K562 (cell line): ENCODE data around the gene IFT25. TPM values are rescaled to one million over a fixed set of nuclear protein-coding genes. Genes with fewer than 3 reads are reported as not detected.

ENCODE experiments used
- ADNP ChIP-seq: fragments of 200-800 bp; sonication (Bioruptor generic); IDR thresholded peaks from 2 replicates; pipeline ENCODE4 v1.6.1; 2016; ENCODE audit warnings: missing genetic modification characterization, missing compliant biosample characterization
- EHMT2 ChIP-seq: fragments of 450-650 bp; IDR thresholded peaks from 2 replicates; pipeline ENCODE4 v1.6.1; 2018; ENCODE audit warnings: antibody characterized with exemption
- ERF ChIP-seq: fragments of 450-650 bp; formaldehyde crosslinking; IDR thresholded peaks from 2 replicates; pipeline ENCODE4 v1.4.0; 2020; ENCODE audit warnings: mild to moderate bottlenecking, mixed read lengths
- EWSR1 ChIP-seq: fragments of 450-650 bp; IDR thresholded peaks from 2 replicates; pipeline ENCODE4 v1.6.1; 2018; ENCODE audit warnings: borderline replicate concordance, mild to moderate bottlenecking, low read depth, moderate library complexity; ENCODE audit not compliant: partially characterized antibody
- FOSL1 ChIP-seq: fragments of 200-800 bp; sonication (Bioruptor generic); conservative IDR thresholded peaks from 2 replicates; pipeline ENCODE4 v1.6.1; 2016; ENCODE audit warnings: missing genetic modification characterization, missing compliant biosample characterization
- KAT7 ChIP-seq: sonication (generic); formaldehyde crosslinking; IDR thresholded peaks from 2 replicates; pipeline ENCODE4 v1.8.0; 2022; ENCODE audit warnings: missing genetic modification reagents, mild to moderate bottlenecking, borderline replicate concordance
- NR1H2 ChIP-seq: sonication (generic); formaldehyde crosslinking; IDR thresholded peaks from 2 replicates; pipeline ENCODE4 v1.4.0; 2020; ENCODE audit warnings: mild to moderate bottlenecking, missing genetic modification reagents
- NUFIP1 ChIP-seq: fragments of 450-650 bp; IDR thresholded peaks from 2 replicates; pipeline ENCODE4 v1.6.1; 2018; ENCODE audit not compliant: partially characterized antibody
- RAD51 ChIP-seq: fragments of 450-650 bp; IDR thresholded peaks from 2 replicates; pipeline ENCODE4 v1.7.1; 2016; ENCODE audit warnings: low read depth, mild to moderate bottlenecking, borderline replicate concordance
- SAP30 ChIP-seq: fragments of 200-600 bp; sonication (generic); IDR thresholded peaks from 2 replicates; pipeline ENCODE4 v1.6.1; 2012; ENCODE audit warnings: borderline replicate concordance, low read depth, mild to moderate bottlenecking, moderate library complexity, low read length, control low read depth, inconsistent platforms; ENCODE audit not compliant: insufficient read depth, poor library complexity, severe bottlenecking
- SMARCB1 ChIP-seq: IDR thresholded peaks from 2 replicates; pipeline ENCODE4 v1.6.1; 2011; ENCODE audit warnings: improper control_type of control experiment, low read depth; ENCODE audit not compliant: insufficient read length
- SRSF9 ChIP-seq: fragments of 200-400 bp; formaldehyde crosslinking; IDR thresholded peaks from 2 replicates; pipeline ENCODE4 v1.6.1; 2017; ENCODE audit warnings: low read depth, low read length, borderline replicate concordance
- TRIM24 ChIP-seq, 2 experiments: fragments of 450-650 bp; IDR thresholded peaks; 2 replicates each; pipeline ENCODE4 v1.6.1; 2016
- ZFP30 ChIP-seq: fragments of 250-450 bp; sonication (Bioruptor Pico); IDR thresholded peaks from 2 replicates; pipeline ENCODE4 v1.8.0; 2022; ENCODE audit warnings: moderate library complexity, mild to moderate bottlenecking, inconsistent platforms, borderline replicate concordance
- ZNF311 ChIP-seq: fragments of 250-450 bp; sonication (Bioruptor Pico); IDR thresholded peaks from 2 replicates; pipeline ENCODE4 v1.4.0; 2020; ENCODE audit warnings: mild to moderate bottlenecking, moderate library complexity
- polyA plus RNA-seq, 8 experiments: library from polyadenylated mRNA; depleted of rRNA in 4 of 8; stranded (reverse) in 5 of 8; unstranded in 3 of 8; fragments of >200 nt; fragmentation: Nextera tagmentation in 2 of 8; fragmentation: Illumina TruSeq in 1 of 8; extraction: Ambion mirVana in 2 of 8; extraction: Trizol in 1 of 8; gene quantifications; 2 replicates each; pipeline versions ENCODE4 v1.2.1 to v1.2.3, GENCODE V29; 2011 to 2014; ENCODE audit warnings: inconsistent platforms in 1 of 8, missing spikeins in 1 of 8
- total RNA-seq, 7 experiments: library from RNA; depleted of rRNA in 6 of 7; stranded (reverse); fragments of >200 nt in 6 of 7; fragmentation: Illumina TruSeq in 2 of 7; extraction: Trizol in 2 of 7; gene quantifications; 2 replicates each; pipeline versions ENCODE4 v1.2.1 to v1.2.3, GENCODE V29; 2011 to 2021; ENCODE audit warnings: low replicate concordance in 1 of 7
- TF ChIP-seq, protein P1 (sequence below), 2 experiments: fragments of 200-800 bp in 1 of 2; sonication (Bioruptor generic) in 1 of 2; sonication (generic) in 1 of 2; formaldehyde crosslinking in 1 of 2; IDR thresholded peaks in 1 of 2; conservative IDR thresholded peaks in 1 of 2; 2 replicates each; pipeline versions ENCODE4 v1.5.0 to v1.6.1; 2016 to 2020; ENCODE audit warnings: missing compliant biosample characterization in 1 of 2, missing genetic modification characterization in 1 of 2, missing genetic modification reagents in 1 of 2
- TF ChIP-seq, protein P2 (sequence below): sonication (generic); formaldehyde crosslinking; IDR thresholded peaks from 2 replicates; pipeline ENCODE4 v1.9.0; 2022; ENCODE audit warnings: mild to moderate bottlenecking, missing genetic modification reagents
- TF ChIP-seq, protein P3 (sequence below): fragments of 250-450 bp; sonication (Bioruptor Pico); IDR thresholded peaks from 2 replicates; pipeline ENCODE4 v1.5.0; 2022; ENCODE audit warnings: mild to moderate bottlenecking
- TF ChIP-seq, protein P4 (sequence below): fragments of 450-650 bp; IDR thresholded peaks from 2 replicates; pipeline ENCODE4 v1.7.0; 2016; ENCODE audit warnings: borderline replicate concordance

IFT25 gene
- total and polyA plus RNA-seq, 9 of the 15 experiments (the other 6 are each of a cell fraction or from before 2014, with no cell fraction given), result 93.6 to 209 (median 167) TPM

DNA sequence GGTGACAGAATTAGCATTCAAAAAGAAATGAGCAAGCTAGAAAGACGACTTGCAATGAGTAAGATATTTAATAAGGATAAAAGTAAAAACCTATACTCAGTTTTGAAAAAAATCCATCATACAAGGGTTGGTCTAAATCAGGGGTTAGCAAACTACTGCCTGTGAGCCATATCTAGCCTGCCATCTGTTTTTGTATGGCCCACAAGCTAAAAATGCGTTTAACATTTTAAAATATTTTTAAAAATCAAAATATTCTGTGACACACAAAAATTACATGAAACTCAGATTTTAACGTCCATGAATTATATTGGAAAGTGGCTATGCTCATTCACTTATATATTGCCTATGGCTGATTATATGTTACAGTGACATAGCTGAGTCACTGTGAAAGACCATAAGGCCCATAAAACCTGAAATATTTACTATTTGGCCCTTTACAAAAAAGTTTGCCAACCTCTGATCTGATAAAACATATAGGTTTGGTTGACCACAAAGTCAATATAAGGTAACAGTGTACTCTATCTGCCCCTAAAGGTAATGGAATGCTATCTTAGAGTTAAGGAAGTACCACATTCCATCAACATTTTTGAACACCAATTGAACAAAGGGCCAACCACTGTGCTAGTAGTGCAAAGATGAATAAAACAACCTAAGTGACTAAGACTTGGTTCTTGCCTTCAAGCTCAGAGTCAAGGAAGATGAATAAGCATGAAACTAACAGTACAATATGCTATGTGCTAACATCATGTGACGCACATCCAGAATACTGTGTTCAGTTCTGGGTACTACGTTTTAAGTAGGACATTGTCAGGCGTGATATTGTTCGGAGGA, 3.2 kb downstream of the IFT25 start (continued):
- TF ChIP-seq KAT7 (CRISPR knock-in tag) (no peak), ERF (no peak), EWSR1 (no peak), SMARCB1 (no peak), RAD51 (peak; percentile 79; the same call in 1 of the 2 replicates), SAP30 (no peak), ZFP30 (CRISPR knock-in tag) (no peak), EHMT2 (peak; percentile 89), TRIM24 (IDR thresholded peaks at IDR 0.05) (0 out of 4 replicates have a peak, but pooled peaks of 1 of the 2 experiments have one; percentile 38), ADNP (no peak), SRSF9 (no peak), ZNF311 (CRISPR knock-in tag) (no peak), NUFIP1 (no peak), FOSL1 (tag) (peak; percentile 38; the same call in 1 of the 2 replicates), NR1H2 (CRISPR knock-in tag) (no peak)
- TF ChIP-seq, protein P1, sequence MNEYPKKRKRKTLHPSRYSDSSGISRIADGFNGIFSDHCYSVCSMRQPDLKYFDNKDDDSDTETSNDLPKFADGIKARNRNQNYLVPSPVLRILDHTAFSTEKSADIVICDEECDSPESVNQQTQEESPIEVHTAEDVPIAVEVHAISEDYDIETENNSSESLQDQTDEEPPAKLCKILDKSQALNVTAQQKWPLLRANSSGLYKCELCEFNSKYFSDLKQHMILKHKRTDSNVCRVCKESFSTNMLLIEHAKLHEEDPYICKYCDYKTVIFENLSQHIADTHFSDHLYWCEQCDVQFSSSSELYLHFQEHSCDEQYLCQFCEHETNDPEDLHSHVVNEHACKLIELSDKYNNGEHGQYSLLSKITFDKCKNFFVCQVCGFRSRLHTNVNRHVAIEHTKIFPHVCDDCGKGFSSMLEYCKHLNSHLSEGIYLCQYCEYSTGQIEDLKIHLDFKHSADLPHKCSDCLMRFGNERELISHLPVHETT (CRISPR knock-in tag; conservative IDR thresholded peaks at IDR 0.05 in 1 of 2, IDR thresholded peaks at IDR 0.05 in 1 of 2), result no peak
- TF ChIP-seq, protein P2, sequence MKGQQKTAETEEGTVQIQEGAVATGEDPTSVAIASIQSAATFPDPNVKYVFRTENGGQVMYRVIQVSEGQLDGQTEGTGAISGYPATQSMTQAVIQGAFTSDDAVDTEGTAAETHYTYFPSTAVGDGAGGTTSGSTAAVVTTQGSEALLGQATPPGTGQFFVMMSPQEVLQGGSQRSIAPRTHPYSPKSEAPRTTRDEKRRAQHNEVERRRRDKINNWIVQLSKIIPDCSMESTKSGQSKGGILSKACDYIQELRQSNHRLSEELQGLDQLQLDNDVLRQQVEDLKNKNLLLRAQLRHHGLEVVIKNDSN, result peak; percentile 44; the same call in 1 of the 2 replicates
- TF ChIP-seq, protein P3, sequence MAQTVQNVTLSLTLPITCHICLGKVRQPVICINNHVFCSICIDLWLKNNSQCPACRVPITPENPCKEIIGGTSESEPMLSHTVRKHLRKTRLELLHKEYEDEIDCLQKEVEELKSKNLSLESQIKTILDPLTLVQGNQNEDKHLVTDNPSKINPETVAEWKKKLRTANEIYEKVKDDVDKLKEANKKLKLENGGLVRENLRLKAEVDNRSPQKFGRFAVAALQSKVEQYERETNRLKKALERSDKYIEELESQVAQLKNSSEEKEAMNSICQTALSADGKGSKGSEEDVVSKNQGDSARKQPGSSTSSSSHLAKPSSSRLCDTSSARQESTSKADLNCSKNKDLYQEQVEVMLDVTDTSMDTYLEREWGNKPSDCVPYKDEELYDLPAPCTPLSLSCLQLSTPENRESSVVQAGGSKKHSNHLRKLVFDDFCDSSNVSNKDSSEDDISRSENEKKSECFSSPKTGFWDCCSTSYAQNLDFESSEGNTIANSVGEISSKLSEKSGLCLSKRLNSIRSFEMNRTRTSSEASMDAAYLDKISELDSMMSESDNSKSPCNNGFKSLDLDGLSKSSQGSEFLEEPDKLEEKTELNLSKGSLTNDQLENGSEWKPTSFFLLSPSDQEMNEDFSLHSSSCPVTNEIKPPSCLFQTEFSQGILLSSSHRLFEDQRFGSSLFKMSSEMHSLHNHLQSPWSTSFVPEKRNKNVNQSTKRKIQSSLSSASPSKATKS (CRISPR knock-in tag), result no peak
- TF ChIP-seq, protein P4, sequence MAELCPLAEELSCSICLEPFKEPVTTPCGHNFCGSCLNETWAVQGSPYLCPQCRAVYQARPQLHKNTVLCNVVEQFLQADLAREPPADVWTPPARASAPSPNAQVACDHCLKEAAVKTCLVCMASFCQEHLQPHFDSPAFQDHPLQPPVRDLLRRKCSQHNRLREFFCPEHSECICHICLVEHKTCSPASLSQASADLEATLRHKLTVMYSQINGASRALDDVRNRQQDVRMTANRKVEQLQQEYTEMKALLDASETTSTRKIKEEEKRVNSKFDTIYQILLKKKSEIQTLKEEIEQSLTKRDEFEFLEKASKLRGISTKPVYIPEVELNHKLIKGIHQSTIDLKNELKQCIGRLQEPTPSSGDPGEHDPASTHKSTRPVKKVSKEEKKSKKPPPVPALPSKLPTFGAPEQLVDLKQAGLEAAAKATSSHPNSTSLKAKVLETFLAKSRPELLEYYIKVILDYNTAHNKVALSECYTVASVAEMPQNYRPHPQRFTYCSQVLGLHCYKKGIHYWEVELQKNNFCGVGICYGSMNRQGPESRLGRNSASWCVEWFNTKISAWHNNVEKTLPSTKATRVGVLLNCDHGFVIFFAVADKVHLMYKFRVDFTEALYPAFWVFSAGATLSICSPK, result no peak
